HepG2 (cell line): ENCODE results near the gene GPS2. TPM values are rescaled to one million over a fixed set of nuclear protein-coding genes. Genes with fewer than 3 reads are reported as not detected.

Source experiments
- ATF7 ChIP-seq, 2 experiments: fragments of 450-650 bp in 1 of 2; sonication (generic) in 1 of 2; formaldehyde crosslinking in 1 of 2; IDR thresholded peaks; 2 replicates each; pipeline versions ENCODE4 v1.4.0 to v1.6.1; 2016 to 2020; ENCODE audit warnings: antibody characterized with exemption in 1 of 2, mild to moderate bottlenecking in 1 of 2, missing genetic modification reagents in 1 of 2
- BCL3 ChIP-seq: sonication (generic); formaldehyde crosslinking; IDR thresholded peaks from 2 replicates; pipeline ENCODE4 v1.5.1; 2020; ENCODE audit warnings: mild to moderate bottlenecking, missing genetic modification reagents, moderate library complexity
- GMEB2 ChIP-seq: IDR thresholded peaks from 2 replicates; pipeline ENCODE4 v1.6.1; 2016; ENCODE audit warnings: missing biosample characterization, missing genetic modification reagents, low read depth
- KDM3A ChIP-seq: IDR thresholded peaks from 2 replicates; pipeline ENCODE4 v1.6.1; 2018; ENCODE audit warnings: low read depth, missing compliant biosample characterization
- LRRFIP1 ChIP-seq: sonication (generic); formaldehyde crosslinking; conservative IDR thresholded peaks from 2 replicates; pipeline ENCODE4 v1.4.0; 2020; ENCODE audit warnings: missing genetic modification reagents
- MBD4 ChIP-seq: IDR thresholded peaks from 2 replicates; pipeline ENCODE4 v1.6.1; 2012; ENCODE audit warnings: low read length, inconsistent platforms, borderline replicate concordance
- NFKBIZ ChIP-seq: IDR thresholded peaks from 2 replicates; pipeline ENCODE4 v1.6.1; 2018; ENCODE audit warnings: missing genetic modification reagents, missing compliant biosample characterization
- PHF8 ChIP-seq: sonication (generic); formaldehyde crosslinking; IDR thresholded peaks from 2 replicates; pipeline ENCODE4 v1.5.0; 2020; ENCODE audit warnings: missing genetic modification reagents
- POLR2AphosphoS5 ChIP-seq: IDR thresholded peaks from 2 replicates; pipeline ENCODE4 v1.6.1; 2012; ENCODE audit warnings: low read depth, low read length
- REL ChIP-seq: sonication (generic); formaldehyde crosslinking; conservative IDR thresholded peaks from 2 replicates; pipeline ENCODE4 v1.8.0; 2022; ENCODE audit warnings: mild to moderate bottlenecking, missing genetic modification reagents, moderate library complexity
- REPIN1 ChIP-seq: sonication (generic); formaldehyde crosslinking; IDR thresholded peaks from 2 replicates; pipeline ENCODE4 v1.8.0; 2022; ENCODE audit warnings: missing genetic modification reagents, low read depth, mild to moderate bottlenecking, borderline replicate concordance
- SNAPC5 ChIP-seq: sonication (generic); formaldehyde crosslinking; IDR thresholded peaks from 2 replicates; pipeline ENCODE4 v1.8.1; 2023; ENCODE audit warnings: mild to moderate bottlenecking, missing genetic modification reagents, borderline replicate concordance
- THAP8 ChIP-seq: sonication (generic); formaldehyde crosslinking; IDR thresholded peaks from 2 replicates; pipeline ENCODE4 v1.5.1; 2020; ENCODE audit warnings: missing genetic modification reagents, mild to moderate bottlenecking, borderline replicate concordance
- ZBTB25 ChIP-seq: IDR thresholded peaks from 2 replicates; pipeline ENCODE4 v1.6.1; 2018; ENCODE audit warnings: missing genetic modification reagents
- ZNF160 ChIP-seq: sonication (generic); formaldehyde crosslinking; IDR thresholded peaks from 2 replicates; pipeline ENCODE4 v1.8.0; 2022; ENCODE audit warnings: mild to moderate bottlenecking, inconsistent platforms, missing genetic modification reagents
- ZNF275 ChIP-seq: sonication (generic); formaldehyde crosslinking; IDR thresholded peaks from 2 replicates; pipeline ENCODE4 v1.8.0; 2022; ENCODE audit warnings: missing genetic modification reagents, mild to moderate bottlenecking, inconsistent platforms, borderline replicate concordance
- ZNF326 ChIP-seq: sonication (generic); formaldehyde crosslinking; IDR thresholded peaks from 2 replicates; pipeline ENCODE4 v1.4.0; 2020; ENCODE audit warnings: missing genetic modification reagents, borderline replicate concordance
- ZNF563 ChIP-seq: sonication (generic); formaldehyde crosslinking; IDR thresholded peaks from 2 replicates; pipeline ENCODE4 v1.8.0; 2022; ENCODE audit warnings: mild to moderate bottlenecking, moderate library complexity, missing genetic modification reagents
- polyA plus RNA-seq, 8 experiments: library from polyadenylated mRNA; depleted of rRNA in 3 of 8; stranded (reverse) in 7 of 8; unstranded in 1 of 8; fragments of >200 nt; fragmentation: Illumina TruSeq in 4 of 8; extraction: Trizol in 4 of 8; gene quantifications; 2 replicates each; pipeline versions ENCODE4 v1.2.1 to v1.2.3, GENCODE V29; 2011 to 2016; ENCODE audit warnings: low read depth in 4 of 8, missing spikeins in 1 of 8, mixed read lengths in 1 of 8; ENCODE audit not compliant: insufficient read depth in 1 of 8
- total RNA-seq, 5 experiments: library from RNA; depleted of rRNA; stranded (reverse); fragments of >200 nt; fragmentation: Illumina TruSeq; extraction: Trizol; gene quantifications; 2 replicates each; pipeline ENCODE4 v1.2.3, GENCODE V29; 2016; ENCODE audit warnings: low read depth in 1 of 5

The GPS2 gene
- total and polyA plus RNA-seq, 2 of the 13 experiments (the other 11 are each of a cell fraction or from before 2014, with no cell fraction given): 58.0 to 59.4 TPM

- TF ChIP-seq REPIN1 (CRISPR knock-in tag) (peak; percentile 92), THAP8 (CRISPR knock-in tag) (no peak), POLR2AphosphoS5 (no peak), ZNF563 (CRISPR knock-in tag) (no peak; the same call in 1 of the 2 replicates), SNAPC5 (CRISPR knock-in tag) (0 out of 2 replicates have a peak, but pooled peaks have one; percentile 49), BCL3 (CRISPR knock-in tag) (peak; percentile 93), ZNF326 (CRISPR knock-in tag) (no peak), PHF8 (CRISPR knock-in tag) (peak; percentile 21; the same call in 1 of the 2 replicates), ZNF160 (CRISPR knock-in tag) (no peak), LRRFIP1 (CRISPR knock-in tag) (no peak), GMEB2 (CRISPR knock-in tag) (no peak), MBD4 (no peak), ATF7 (IDR thresholded peaks at IDR 0.05) (no peak), ATF7 (CRISPR knock-in tag; IDR thresholded peaks at IDR 0.05) (no peak), ZBTB25 (CRISPR knock-in tag) (peak; percentile 71; the same call in 1 of the 2 replicates), KDM3A (CRISPR knock-in tag) (peak; percentile 33; the same call in 1 of the 2 replicates), ZNF275 (CRISPR knock-in tag) (no peak), NFKBIZ (CRISPR knock-in tag) (no peak), REL (CRISPR knock-in tag) (0 out of 2 replicates have a peak, but pooled peaks have one; percentile 36)
These were observed 34.6 kb downstream of the GPS2 start (continued) for GRCh38 chr17:7280519-7281073.
